ENCODE measurements around the gene BMERB1.
"Not testable (repeated sequence)": the region's sequence is repeated elsewhere in the genome, so short reads cannot be mapped to it uniquely, and the experiment has no call there.

Gene BMERB1

DNA sequence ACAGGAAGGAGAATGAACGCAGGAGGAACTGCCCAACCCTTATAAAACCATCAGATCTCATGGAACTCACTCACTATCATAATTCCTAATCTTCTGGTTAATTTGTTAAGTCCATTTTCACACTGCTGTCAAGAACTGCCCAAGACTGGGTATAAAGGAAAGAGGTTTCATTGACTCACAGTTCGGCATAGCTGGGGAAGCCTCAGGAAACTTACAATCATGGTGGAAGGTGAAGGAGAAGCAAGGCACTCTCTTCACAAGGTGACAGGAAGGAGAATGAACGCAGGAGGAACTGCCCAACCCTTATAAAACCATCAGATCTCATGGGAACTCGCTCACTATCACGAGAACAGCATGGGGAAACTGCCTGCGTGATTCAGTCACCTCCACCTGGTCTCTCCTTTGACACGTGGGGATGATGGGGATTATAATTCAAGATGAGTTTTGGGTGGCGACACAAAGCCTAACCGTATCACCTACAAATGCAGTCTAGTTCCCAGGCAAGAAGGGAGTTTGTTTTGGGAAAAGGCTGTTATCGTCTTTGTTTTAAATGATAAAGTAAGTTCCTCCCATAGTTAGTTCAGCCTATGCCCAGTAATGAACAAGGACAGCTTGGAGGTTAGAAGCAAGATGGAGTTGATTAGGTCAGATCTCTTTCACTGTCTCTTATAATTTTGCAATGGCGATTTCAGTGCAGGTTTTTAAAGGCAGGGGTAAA lies 139.7 kb downstream of the BMERB1 start:
- H3K9me3 ChIP-seq (ENCODE audit: control extremely low read depth in 1 of 5, control insufficient read depth in 4 of 5, insufficient read depth in 2 of 5, low read depth in 1 of 5, low read length in 4 of 5); H3K4me3 ChIP-seq (ENCODE audit: control insufficient read depth in 1 of 7, extremely low read depth in 1 of 7, insufficient read depth in 4 of 7, low read depth in 2 of 7, low read length in 6 of 7); H3K27ac ChIP-seq (ENCODE audit: insufficient read depth in 1 of 2, low read depth in 1 of 2, low read length in 2 of 2, poor library complexity in 1 of 2, severe bottlenecking in 2 of 2); H3K36me3 ChIP-seq (ENCODE audit: control insufficient read depth in 4 of 4, insufficient read depth in 4 of 4, low read length in 3 of 4); H3K27me3 ChIP-seq (replicated peaks in 2 of 5; ENCODE audit: control insufficient read depth in 4 of 5, insufficient read depth in 5 of 5, low read length in 4 of 5); DNase-seq; POLR2A ChIA-PET: not testable (repeated sequence)
- 96% methylated on average over 4 of the region's 11 CpGs for WGBS (ENCODE audit: insufficient coverage)
- peaks cover 10 to 25% (median 14%) of the 10 kb centered on the region in 4 experiments for H3K4me1 ChIP-seq (ENCODE audit: control extremely low read depth in 1 of 4, control insufficient read depth in 4 of 4, insufficient read depth in 4 of 4, low read length in 3 of 4)
- CTCF ChIA-PET = interaction anchor here (1.5 kb wide), 1 partner anchor 12 kb away, joined by 3 read pairs; no protein-coding TSS in a partner anchor

DNA sequence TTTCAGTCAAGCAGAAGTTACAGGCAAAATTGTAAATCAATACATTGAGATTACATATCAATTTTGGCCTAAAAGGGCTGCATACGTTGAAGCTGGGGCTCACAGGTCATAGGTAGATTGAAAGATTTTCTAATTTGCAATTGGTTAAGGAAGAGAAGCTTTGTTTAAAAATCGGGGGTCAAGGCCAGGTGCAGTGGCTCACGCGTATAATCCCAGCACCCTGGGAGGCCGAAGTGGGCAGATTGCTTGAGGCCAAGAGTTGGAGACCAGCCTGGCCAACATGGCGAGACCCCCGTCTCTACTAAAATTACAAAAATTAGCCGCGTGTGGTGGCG lies 140.2 kb downstream of the BMERB1 start:
- H3K27ac ChIP-seq (ENCODE audit: insufficient read depth in 1 of 2, low read depth in 1 of 2, low read length in 2 of 2, poor library complexity in 1 of 2, severe bottlenecking in 2 of 2) = no peak overlapping the region
- CTCF ChIA-PET = no interaction called here
- H3K36me3 ChIP-seq (ENCODE audit: control insufficient read depth in 4 of 4, insufficient read depth in 4 of 4, low read length in 3 of 4) = no peaks in the 10 kb centered on the region
- H3K4me3 ChIP-seq (ENCODE audit: control insufficient read depth in 1 of 7, extremely low read depth in 1 of 7, insufficient read depth in 4 of 7, low read depth in 2 of 7, low read length in 6 of 7) = no peak overlapping the region
- peaks cover 0 to 3% (median 0%) of the 10 kb centered on the region in 5 experiments for H3K9me3 ChIP-seq (ENCODE audit: control extremely low read depth in 1 of 5, control insufficient read depth in 4 of 5, insufficient read depth in 2 of 5, low read depth in 1 of 5, low read length in 4 of 5)
- peaks cover 10 to 25% (median 14%) of the 10 kb centered on the region in 4 experiments for H3K4me1 ChIP-seq (ENCODE audit: control extremely low read depth in 1 of 4, control insufficient read depth in 4 of 4, insufficient read depth in 4 of 4, low read length in 3 of 4)
- H3K27me3 ChIP-seq (replicated peaks in 2 of 5; ENCODE audit: control insufficient read depth in 4 of 5, insufficient read depth in 5 of 5, low read length in 4 of 5) = no peaks in the 10 kb centered on the region
- DNase-seq = no peak
- POLR2A ChIA-PET = no interaction called here
- WGBS (ENCODE audit: insufficient coverage) = 94% methylated on average over 9 of the region's 10 CpGs

DNA sequence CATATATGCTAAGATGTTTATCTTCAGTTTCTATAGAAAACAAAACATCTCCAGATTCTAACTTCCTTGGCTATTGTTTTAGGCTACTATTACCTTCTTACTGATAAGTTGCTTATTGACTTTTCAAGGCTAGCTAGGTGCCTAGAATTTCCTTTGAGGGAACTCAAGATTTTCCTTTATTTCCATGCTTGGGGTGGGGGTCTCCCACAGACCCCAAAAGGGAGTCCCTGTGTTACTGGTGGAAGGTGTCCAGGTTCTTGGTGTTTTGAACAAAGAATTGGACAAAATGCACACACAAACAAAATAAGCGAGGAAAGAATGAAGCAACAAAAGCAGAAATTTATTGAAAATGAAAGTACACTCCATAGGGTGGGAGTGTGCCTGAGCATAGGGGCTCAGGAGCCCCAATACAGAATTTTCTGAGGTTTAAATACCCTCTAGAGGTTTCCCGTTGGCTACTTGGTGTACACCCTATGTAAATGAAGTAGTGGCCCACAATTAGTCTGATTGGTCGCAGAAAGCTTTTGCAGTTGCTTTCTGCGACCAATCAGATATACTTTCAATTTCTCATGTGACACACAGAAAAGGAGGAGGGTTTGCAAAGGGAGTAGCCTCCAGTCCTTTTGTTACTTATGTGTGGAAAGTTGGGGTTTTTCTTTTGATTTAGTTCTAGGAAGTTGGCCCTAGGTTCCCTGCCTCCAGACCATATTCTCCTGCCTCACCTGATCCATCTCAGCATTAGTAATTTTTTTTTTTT lies 141.1 kb downstream of the BMERB1 start:
- no peak overlapping the region for H3K27ac ChIP-seq (ENCODE audit: insufficient read depth in 1 of 2, low read depth in 1 of 2, low read length in 2 of 2, poor library complexity in 1 of 2, severe bottlenecking in 2 of 2)
- peaks cover 0 to 3% (median 0%) of the 10 kb centered on the region in 5 experiments for H3K9me3 ChIP-seq (ENCODE audit: control extremely low read depth in 1 of 5, control insufficient read depth in 4 of 5, insufficient read depth in 2 of 5, low read depth in 1 of 5, low read length in 4 of 5)
- WGBS (ENCODE audit: insufficient coverage) = 100% methylated on average over 1 of the region's 4 CpGs
- CTCF ChIA-PET = interaction anchor here (1.0 kb wide), 1 partner anchor 67 kb away, joined by 4 read pairs; no protein-coding TSS in a partner anchor
- no peaks in the 10 kb centered on the region for H3K27me3 ChIP-seq (replicated peaks in 2 of 5; ENCODE audit: control insufficient read depth in 4 of 5, insufficient read depth in 5 of 5, low read length in 4 of 5)
- peaks cover 10 to 25% (median 14%) of the 10 kb centered on the region in 4 experiments for H3K4me1 ChIP-seq (ENCODE audit: control extremely low read depth in 1 of 4, control insufficient read depth in 4 of 4, insufficient read depth in 4 of 4, low read length in 3 of 4)
- POLR2A ChIA-PET = no interaction called here
- DNase-seq = peak in 1 of 3 donors; percentile 46
- H3K36me3 ChIP-seq (ENCODE audit: control insufficient read depth in 4 of 4, insufficient read depth in 4 of 4, low read length in 3 of 4) = no peaks in the 10 kb centered on the region
- H3K4me3 ChIP-seq (ENCODE audit: control insufficient read depth in 1 of 7, extremely low read depth in 1 of 7, insufficient read depth in 4 of 7, low read depth in 2 of 7, low read length in 6 of 7) = no peak overlapping the region

DNA sequence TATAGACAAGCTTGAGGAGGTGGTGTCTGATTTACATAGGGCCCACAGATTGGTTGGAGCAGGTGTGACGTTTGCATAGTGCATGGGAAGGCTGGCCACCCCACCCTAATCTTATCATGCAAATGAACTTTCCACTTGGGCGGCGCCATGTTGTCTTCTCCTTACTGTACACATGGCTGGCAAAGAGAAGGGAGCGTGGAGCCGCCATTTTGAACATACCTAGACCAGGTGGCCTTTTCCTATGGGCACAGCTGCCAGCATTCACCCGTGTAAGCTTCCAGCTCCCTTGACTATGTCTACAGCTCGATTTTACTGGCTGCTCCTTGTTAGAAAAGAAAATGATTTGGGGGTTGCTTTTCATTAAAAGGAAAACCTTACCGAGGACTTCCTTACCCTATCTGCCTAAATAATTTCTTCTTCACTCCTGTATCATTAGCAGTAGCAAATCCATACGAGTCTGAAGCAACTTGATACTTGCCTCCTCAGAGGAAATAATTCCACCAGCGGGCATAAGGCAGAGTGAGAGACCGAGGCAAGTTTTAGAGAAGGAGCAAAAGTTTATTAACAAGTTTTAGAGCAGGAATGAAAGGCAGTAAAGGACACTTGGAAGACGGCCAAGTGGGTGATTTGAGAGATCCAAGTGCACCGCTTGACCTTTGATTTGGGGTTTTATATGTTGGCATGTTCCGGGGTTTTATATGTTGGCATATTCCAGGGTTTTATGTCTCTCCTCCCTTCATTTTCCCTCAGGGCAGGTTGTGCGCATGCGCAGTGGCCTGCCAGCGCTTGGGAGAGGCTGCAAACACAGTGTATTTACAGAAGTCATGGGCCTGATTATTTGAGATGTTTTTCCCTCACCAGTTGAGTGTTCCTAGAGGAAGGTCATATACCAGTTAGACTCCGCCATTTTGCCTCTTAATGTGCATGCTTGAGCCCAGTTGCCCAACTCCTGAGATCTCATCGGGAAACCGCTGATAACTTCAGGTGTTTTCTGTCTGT lies 142.9 kb downstream of the BMERB1 start:
- H3K27me3 ChIP-seq (replicated peaks in 2 of 5; ENCODE audit: control insufficient read depth in 4 of 5, insufficient read depth in 5 of 5, low read length in 4 of 5) = no peaks in the 10 kb centered on the region
- H3K36me3 ChIP-seq (ENCODE audit: control insufficient read depth in 4 of 4, insufficient read depth in 4 of 4, low read length in 3 of 4) = no peaks in the 10 kb centered on the region
- no peak overlapping the region for H3K4me3 ChIP-seq (ENCODE audit: control insufficient read depth in 1 of 7, extremely low read depth in 1 of 7, insufficient read depth in 4 of 7, low read depth in 2 of 7, low read length in 6 of 7)
- no peak for DNase-seq
- peaks cover 2 to 25% (median 13%) of the 10 kb centered on the region in 4 experiments for H3K4me1 ChIP-seq (ENCODE audit: control extremely low read depth in 1 of 4, control insufficient read depth in 4 of 4, insufficient read depth in 4 of 4, low read length in 3 of 4)
- ChIA-PET CTCF (interaction anchor here (1.0 to 1.1 kb wide), 2 partner anchors 15 to 65 kb away, joined by 4 read pairs; no protein-coding TSS in a partner anchor), POLR2A (no interaction called here)
- peak overlapping the region in 1 of 2 experiments; percentile 70 for H3K27ac ChIP-seq (ENCODE audit: insufficient read depth in 1 of 2, low read depth in 1 of 2, low read length in 2 of 2, poor library complexity in 1 of 2, severe bottlenecking in 2 of 2)
- 96% methylated on average over 15 of the region's 20 CpGs for WGBS (ENCODE audit: insufficient coverage)
- peaks cover 0 to 3% (median 0%) of the 10 kb centered on the region in 5 experiments for H3K9me3 ChIP-seq (ENCODE audit: control extremely low read depth in 1 of 5, control insufficient read depth in 4 of 5, insufficient read depth in 2 of 5, low read depth in 1 of 5, low read length in 4 of 5)

DNA sequence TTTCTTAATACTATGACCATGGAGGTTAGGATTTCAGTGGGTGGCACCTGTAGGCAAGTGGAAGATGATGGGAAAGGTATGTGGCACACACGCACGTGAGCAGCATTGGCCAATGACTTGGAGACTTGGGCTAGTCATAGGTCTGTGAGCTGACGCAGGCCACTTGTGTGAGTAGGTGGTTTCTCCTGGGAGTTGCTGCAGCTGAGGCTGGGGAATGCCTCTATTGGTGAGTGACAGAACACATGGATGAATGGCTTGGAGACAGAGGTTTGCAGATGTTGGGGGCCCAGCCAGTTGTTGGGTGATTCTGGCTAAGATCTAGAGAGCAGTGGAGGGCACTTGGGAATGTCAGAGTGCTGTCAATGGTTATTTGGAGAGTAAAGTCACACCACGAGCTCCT lies 144.4 kb downstream of the BMERB1 start:
- DNase-seq = no peak
- CTCF ChIA-PET = interaction anchor here (1.1 to 1.2 kb wide), 2 partner anchors 17 to 161 kb away, joined by 4 read pairs; no protein-coding TSS in a partner anchor

DNA sequence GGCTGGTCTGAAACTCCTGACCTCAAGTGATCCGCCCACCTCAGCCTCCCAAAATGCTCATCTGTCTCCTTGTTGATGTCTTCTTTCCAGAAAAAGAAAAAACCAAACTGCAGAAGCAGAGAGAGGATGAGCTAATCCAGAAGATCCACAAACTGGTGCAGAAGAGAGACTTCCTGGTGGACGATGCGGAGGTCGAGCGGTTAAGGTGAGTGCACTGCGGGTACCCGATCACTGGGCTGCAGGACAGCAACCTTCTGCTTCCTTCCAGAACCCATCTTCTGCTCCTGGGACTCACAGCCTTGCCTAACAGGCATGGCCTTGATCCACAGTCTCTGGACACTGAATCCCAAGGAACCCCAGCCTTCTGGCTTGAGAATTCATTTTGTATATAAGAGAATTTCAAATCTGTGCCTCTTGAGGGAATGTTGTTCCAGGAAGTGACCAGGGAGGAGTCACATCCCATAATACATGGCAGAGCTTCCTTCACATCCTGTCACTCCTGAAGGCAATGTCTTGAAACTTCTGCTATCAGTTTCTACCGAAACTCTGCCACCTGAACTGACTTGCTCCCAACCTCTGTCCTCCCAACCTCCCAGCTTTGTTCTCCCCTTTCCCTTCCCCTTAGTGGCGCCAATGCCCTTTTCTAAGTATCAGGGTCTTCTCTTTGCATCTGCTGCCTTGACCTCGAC lies 146.9 kb downstream of the BMERB1 start:
- H3K36me3 ChIP-seq (ENCODE audit: control insufficient read depth in 4 of 4, insufficient read depth in 4 of 4, low read length in 3 of 4) = peaks cover 0 to 8% (median 2%) of the 10 kb centered on the region in 4 experiments
- CTCF ChIA-PET = no interaction called here
- 95% methylated on average over 8 of the region's 10 CpGs for WGBS (ENCODE audit: insufficient coverage)
- no peak for DNase-seq
- no peak overlapping the region for H3K27ac ChIP-seq (ENCODE audit: insufficient read depth in 1 of 2, low read depth in 1 of 2, low read length in 2 of 2, poor library complexity in 1 of 2, severe bottlenecking in 2 of 2)
- H3K9me3 ChIP-seq (ENCODE audit: control extremely low read depth in 1 of 5, control insufficient read depth in 4 of 5, insufficient read depth in 2 of 5, low read depth in 1 of 5, low read length in 4 of 5) = peaks cover 2 to 12% (median 5%) of the 10 kb centered on the region in 5 experiments
- peaks cover 0 to 11% (median 7%) of the 10 kb centered on the region in 4 experiments for H3K4me1 ChIP-seq (ENCODE audit: control extremely low read depth in 1 of 4, control insufficient read depth in 4 of 4, insufficient read depth in 4 of 4, low read length in 3 of 4)
- H3K27me3 ChIP-seq (replicated peaks in 2 of 5; ENCODE audit: control insufficient read depth in 4 of 5, insufficient read depth in 5 of 5, low read length in 4 of 5) = no peaks in the 10 kb centered on the region
- POLR2A ChIA-PET = no interaction called here
- H3K4me3 ChIP-seq (ENCODE audit: control insufficient read depth in 1 of 7, extremely low read depth in 1 of 7, insufficient read depth in 4 of 7, low read depth in 2 of 7, low read length in 6 of 7) = no peak overlapping the region

More for the DNA sequence above, 144.4 kb downstream of the BMERB1 start:
- Histone ChIP-seq H3K4me1 (ENCODE audit: control extremely low read depth in 1 of 4, control insufficient read depth in 4 of 4, insufficient read depth in 4 of 4, low read length in 3 of 4) (peaks cover 0 to 13% (median 7%) of the 10 kb centered on the region in 4 experiments), H3K4me3 (ENCODE audit: control insufficient read depth in 1 of 7, extremely low read depth in 1 of 7, insufficient read depth in 4 of 7, low read depth in 2 of 7, low read length in 6 of 7) (no peak overlapping the region), H3K27me3 (replicated peaks in 2 of 5; ENCODE audit: control insufficient read depth in 4 of 5, insufficient read depth in 5 of 5, low read length in 4 of 5) (no peaks in the 10 kb centered on the region), H3K27ac (ENCODE audit: insufficient read depth in 1 of 2, low read depth in 1 of 2, low read length in 2 of 2, poor library complexity in 1 of 2, severe bottlenecking in 2 of 2) (no peak overlapping the region), H3K36me3 (ENCODE audit: control insufficient read depth in 4 of 4, insufficient read depth in 4 of 4, low read length in 3 of 4) (peaks cover 0 to 5% (median 0%) of the 10 kb centered on the region in 4 experiments), H3K9me3 (ENCODE audit: control extremely low read depth in 1 of 5, control insufficient read depth in 4 of 5, insufficient read depth in 2 of 5, low read depth in 1 of 5, low read length in 4 of 5) (peaks cover 0 to 3% (median 0%) of the 10 kb centered on the region in 5 experiments)
- 95% methylated on average over 4 of the region's 4 CpGs for WGBS (ENCODE audit: insufficient coverage)
- POLR2A ChIA-PET = no interaction called here
